ENCODE measurements around the gene CPA5.

CPA5 gene

GRCh38 chr7:130384841-130385599 lies 40.4 kb downstream of the CPA5 start:
- no peak for TF ChIP-seq CTCF (IDR thresholded peaks at IDR 0.05; ENCODE audit: insufficient read depth, low read depth, low read length, missing control alignments)
- no peak overlapping the region for H3K4me3 ChIP-seq (ENCODE audit: low read depth, low read length)
- DNase-seq (ENCODE audit: low read depth), result no peak

GRCh38 chr7:130385600-130386066 lies 41.0 kb downstream of the CPA5 start:
- H3K4me3 ChIP-seq (ENCODE audit: low read depth, low read length), result no peak overlapping the region
- no peak for DNase-seq (ENCODE audit: low read depth)
- no peak for TF ChIP-seq CTCF (IDR thresholded peaks at IDR 0.05; ENCODE audit: insufficient read depth, low read depth, low read length, missing control alignments)

GRCh38 chr7:130386876-130387275 lies 42.3 kb downstream of the CPA5 start:
- DNase-seq (ENCODE audit: low read depth), result no peak
- TF ChIP-seq CTCF (IDR thresholded peaks at IDR 0.05; ENCODE audit: insufficient read depth, low read depth, low read length, missing control alignments), result no peak
- H3K4me3 ChIP-seq (ENCODE audit: low read depth, low read length), result no peak overlapping the region

- TF ChIP-seq CTCF (IDR thresholded peaks at IDR 0.05; ENCODE audit: insufficient read depth, low read depth, low read length, missing control alignments), result no peak
- no peak for DNase-seq (ENCODE audit: low read depth)
- no peak overlapping the region for H3K4me3 ChIP-seq (ENCODE audit: low read depth, low read length)
These were observed 42.7 kb downstream of the CPA5 start for GRCh38 chr7:130387306-130387627.

- no peak for DNase-seq (ENCODE audit: low read depth)
- H3K4me3 ChIP-seq (ENCODE audit: low read depth, low read length), result no peak overlapping the region
- no peak for TF ChIP-seq CTCF (IDR thresholded peaks at IDR 0.05; ENCODE audit: insufficient read depth, low read depth, low read length, missing control alignments)
These were observed 43.2 kb downstream of the CPA5 start for GRCh38 chr7:130387628-130388403.

- H3K4me3 ChIP-seq (ENCODE audit: low read depth, low read length), result no peak overlapping the region
- DNase-seq (ENCODE audit: low read depth), result no peak
- no peak for TF ChIP-seq CTCF (IDR thresholded peaks at IDR 0.05; ENCODE audit: insufficient read depth, low read depth, low read length, missing control alignments)
These were observed 44.1 kb downstream of the CPA5 start for GRCh38 chr7:130388671-130389070.
